Skeletal muscle satellite cell (primary cell): ENCODE results near the gene PLEKHA7.

Source experiments
- H3K27me3 ChIP-seq: 2 replicates; pipeline ENCODE4 v1.7.0; 2013; ENCODE audit warnings: low read length; ENCODE audit not compliant: control insufficient read depth, insufficient read depth
- H3K36me3 ChIP-seq: 2 replicates; pipeline ENCODE4 v1.7.0; 2013; ENCODE audit warnings: mild to moderate bottlenecking, control low read depth, low read length; ENCODE audit not compliant: insufficient read depth
- H3K4me1 ChIP-seq: 2 replicates; pipeline ENCODE4 v1.7.0; 2013; ENCODE audit warnings: low read length; ENCODE audit not compliant: control insufficient read depth, insufficient read depth
- H3K4me2 ChIP-seq: 2 replicates; pipeline ENCODE4 v1.7.0; 2013; ENCODE audit warnings: mild to moderate bottlenecking, low read length
- H3K4me3 ChIP-seq: 2 replicates; pipeline ENCODE4 v1.7.0; 2013; ENCODE audit warnings: low read length
- H3K9ac ChIP-seq: 2 replicates; pipeline ENCODE4 v1.7.0; 2013; ENCODE audit warnings: mild to moderate bottlenecking, low read depth, low read length, moderate library complexity
- H3K9me3 ChIP-seq: replicated peaks from 2 replicates; pipeline ENCODE4 v1.7.0; 2013; ENCODE audit warnings: mild to moderate bottlenecking, control low read depth, low read length

The PLEKHA7 gene

DNA sequence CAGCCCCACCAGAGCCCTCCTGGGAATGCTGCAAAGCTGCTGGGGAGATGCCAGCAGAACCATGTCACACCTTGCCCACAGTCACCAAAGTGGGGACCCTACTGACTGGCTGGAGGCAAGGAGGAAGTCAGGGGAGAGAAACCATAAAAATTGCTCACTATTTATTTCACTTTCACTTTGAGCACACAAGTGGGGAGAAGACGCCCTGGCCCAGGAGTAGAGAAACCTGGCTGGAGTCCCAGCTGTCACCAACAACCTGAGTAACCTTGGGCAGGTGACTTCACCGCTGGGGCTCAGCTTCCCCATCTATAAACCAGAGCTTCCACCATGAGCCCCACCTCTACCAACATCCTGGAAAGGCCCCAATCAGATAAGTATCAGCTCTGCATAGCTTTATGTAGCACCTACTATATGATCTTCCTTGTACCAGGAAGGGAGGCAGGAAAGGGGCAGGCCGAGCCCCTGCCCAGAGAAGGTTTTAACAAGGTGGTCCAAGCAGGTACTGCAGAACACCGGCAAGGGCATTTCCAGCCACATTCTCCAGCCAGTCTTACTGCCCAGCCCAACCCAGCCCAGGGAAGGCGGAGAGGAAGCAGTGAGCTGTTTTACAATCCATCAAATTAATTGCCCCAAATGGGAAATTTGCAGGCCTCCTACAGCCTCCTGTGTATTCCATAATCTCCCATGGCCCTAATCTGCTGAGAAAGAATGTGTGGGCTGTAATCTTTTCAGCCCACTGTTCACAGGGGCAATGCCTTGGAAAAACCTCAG is 27.6 kb downstream of the PLEKHA7 start:
- Histone ChIP-seq H3K9me3 (no peaks in the 10 kb centered on the region), H3K4me1 (peaks cover 9% of the 10 kb centered on the region), H3K36me3 (no peaks in the 10 kb centered on the region), H3K9ac (no peak overlapping the region), H3K4me3 (no peak overlapping the region), H3K4me2 (no peak overlapping the region), H3K27me3 (no peaks in the 10 kb centered on the region)

GRCh38 chr11:16985297-16985696 is 28.9 kb downstream of the PLEKHA7 start:
- Histone ChIP-seq H3K4me2 (no peak overlapping the region), H3K4me1 (peaks cover 17% of the 10 kb centered on the region), H3K27me3 (no peaks in the 10 kb centered on the region), H3K36me3 (no peaks in the 10 kb centered on the region), H3K4me3 (no peak overlapping the region), H3K9me3 (no peaks in the 10 kb centered on the region), H3K9ac (no peak overlapping the region)

DNA sequence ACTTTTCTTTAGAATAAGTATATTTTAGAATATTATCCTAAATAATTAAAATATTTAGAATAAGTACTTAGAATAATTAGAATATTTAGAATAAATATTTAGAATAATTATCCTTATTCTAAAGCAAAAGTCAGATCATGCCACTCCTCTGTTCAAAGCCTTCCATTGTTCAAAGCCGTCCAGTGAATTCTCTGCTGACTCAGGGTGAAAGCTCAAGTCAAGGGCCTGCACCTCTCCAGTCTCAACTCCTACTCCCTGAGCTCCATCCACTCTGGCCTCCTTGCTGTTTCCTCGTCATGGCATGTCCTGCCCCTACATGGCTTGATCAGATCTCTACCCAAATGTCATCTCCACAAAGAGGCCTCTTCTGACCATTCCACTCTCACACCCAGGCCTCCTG is 30.0 kb downstream of the PLEKHA7 start:
- Histone ChIP-seq H3K9ac (no peak overlapping the region), H3K4me3 (no peak overlapping the region), H3K9me3 (no peaks in the 10 kb centered on the region), H3K4me1 (peaks cover 17% of the 10 kb centered on the region), H3K27me3 (no peaks in the 10 kb centered on the region), H3K36me3 (no peaks in the 10 kb centered on the region), H3K4me2 (no peak overlapping the region)

- no peak overlapping the region for H3K4me2 ChIP-seq
- H3K36me3 ChIP-seq = no peaks in the 10 kb centered on the region
- no peaks in the 10 kb centered on the region for H3K27me3 ChIP-seq
- no peaks in the 10 kb centered on the region for H3K9me3 ChIP-seq
- H3K4me1 ChIP-seq = peaks cover 17% of the 10 kb centered on the region
- H3K9ac ChIP-seq = no peak overlapping the region
- H3K4me3 ChIP-seq = no peak overlapping the region
These were observed 31.4 kb downstream of the PLEKHA7 start for GRCh38 chr11:16982809-16983208.

DNA sequence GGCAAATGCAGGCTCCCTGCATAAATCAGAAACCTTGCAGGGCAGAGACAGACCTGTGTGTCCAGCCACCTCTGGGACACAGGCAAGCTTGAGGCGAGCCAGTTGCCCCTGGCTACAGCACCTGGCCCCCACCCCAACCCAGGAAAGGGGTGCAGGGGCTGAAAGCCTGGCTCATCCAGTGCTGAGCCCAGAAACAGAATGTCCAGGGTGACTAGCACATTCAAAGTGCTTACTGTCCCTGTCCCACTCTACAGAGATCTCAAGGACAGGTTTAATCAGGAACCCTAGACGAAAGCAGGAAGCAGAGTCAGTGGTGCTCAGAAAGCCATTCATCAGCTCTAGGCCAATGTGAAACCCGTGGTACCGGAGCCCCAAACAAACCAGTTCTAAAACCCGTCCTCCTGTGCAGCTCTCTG is 31.9 kb downstream of the PLEKHA7 start:
- Histone ChIP-seq H3K27me3 (no peaks in the 10 kb centered on the region), H3K4me2 (no peak overlapping the region), H3K4me3 (no peak overlapping the region), H3K9ac (no peak overlapping the region), H3K4me1 (peaks cover 17% of the 10 kb centered on the region), H3K36me3 (no peaks in the 10 kb centered on the region), H3K9me3 (no peaks in the 10 kb centered on the region)

- Histone ChIP-seq H3K36me3 (no peaks in the 10 kb centered on the region), H3K9me3 (no peaks in the 10 kb centered on the region), H3K27me3 (no peaks in the 10 kb centered on the region), H3K4me1 (peaks cover 17% of the 10 kb centered on the region), H3K4me3 (no peak overlapping the region), H3K4me2 (peak overlapping the region; percentile 58), H3K9ac (no peak overlapping the region)
These were observed 32.5 kb downstream of the PLEKHA7 start for GRCh38 chr11:16981651-16982194.

GRCh38 chr11:16979703-16980622 is 34.3 kb downstream of the PLEKHA7 start:
- H3K27me3 ChIP-seq = no peaks in the 10 kb centered on the region
- H3K4me3 ChIP-seq = no peak overlapping the region
- no peaks in the 10 kb centered on the region for H3K9me3 ChIP-seq
- H3K4me2 ChIP-seq = no peak overlapping the region
- no peaks in the 10 kb centered on the region for H3K36me3 ChIP-seq
- no peak overlapping the region for H3K9ac ChIP-seq
- peaks cover 17% of the 10 kb centered on the region for H3K4me1 ChIP-seq

DNA sequence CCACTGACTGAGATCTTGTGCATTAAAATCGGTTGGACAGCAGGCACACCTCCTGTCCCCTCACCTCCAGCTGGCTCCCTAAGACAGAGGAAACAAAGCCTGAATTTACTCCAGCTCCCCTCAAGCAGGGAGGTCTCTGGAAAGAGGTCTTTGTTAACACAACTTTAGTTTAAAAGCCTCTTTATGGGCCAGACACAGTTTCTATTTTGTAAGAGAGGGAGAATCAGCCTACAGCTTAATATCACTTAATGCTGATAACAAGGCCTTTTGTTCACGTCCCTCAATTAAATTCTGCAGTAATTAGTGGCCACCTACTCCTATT is 36.3 kb downstream of the PLEKHA7 start:
- Histone ChIP-seq H3K9me3 (no peaks in the 10 kb centered on the region), H3K4me3 (no peak overlapping the region), H3K36me3 (no peaks in the 10 kb centered on the region), H3K4me1 (peaks cover 17% of the 10 kb centered on the region), H3K9ac (no peak overlapping the region), H3K27me3 (no peaks in the 10 kb centered on the region), H3K4me2 (no peak overlapping the region)

DNA sequence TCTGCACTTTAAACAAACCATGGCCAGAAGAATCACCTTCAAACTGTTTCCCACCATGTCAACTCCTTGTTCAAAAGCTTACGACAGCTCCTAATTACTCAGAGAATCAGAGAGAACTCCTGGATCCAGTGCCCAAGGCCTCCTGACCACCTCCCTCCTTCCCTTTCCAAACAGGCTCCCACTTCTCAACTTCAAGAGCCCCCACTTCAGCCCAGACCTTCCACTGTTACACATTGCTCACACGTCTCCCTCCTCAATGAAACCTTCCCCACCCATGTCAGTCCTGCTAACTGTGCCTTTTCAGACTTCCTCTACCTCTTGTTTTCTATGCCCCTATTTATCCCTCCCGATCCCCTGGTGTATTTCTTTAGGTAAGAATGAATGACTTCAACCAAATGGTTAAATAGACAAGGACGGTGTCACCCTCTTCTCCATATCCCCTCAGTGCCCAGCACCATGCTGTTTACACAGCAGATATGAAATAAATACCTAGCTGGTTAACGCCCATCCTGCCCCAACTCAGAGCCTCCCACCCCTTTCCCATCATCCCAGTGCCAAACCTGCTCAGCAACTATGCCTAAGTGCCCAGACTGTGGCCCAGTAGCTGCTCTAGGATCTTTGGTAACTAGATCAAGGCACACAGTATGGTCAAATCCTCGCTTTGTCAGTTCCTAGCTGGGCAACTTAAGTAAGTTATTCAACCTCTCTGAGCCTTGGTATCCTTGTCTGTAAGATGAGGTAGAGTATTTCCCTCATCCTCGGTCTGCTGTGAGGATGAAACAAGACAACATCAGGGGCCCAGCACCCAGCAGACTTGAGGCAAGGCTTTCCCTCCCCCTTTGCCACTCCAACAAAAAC is 36.8 kb downstream of the PLEKHA7 start:
- Histone ChIP-seq H3K36me3 (no peaks in the 10 kb centered on the region), H3K4me1 (peaks cover 16% of the 10 kb centered on the region), H3K4me2 (no peak overlapping the region)

DNA sequence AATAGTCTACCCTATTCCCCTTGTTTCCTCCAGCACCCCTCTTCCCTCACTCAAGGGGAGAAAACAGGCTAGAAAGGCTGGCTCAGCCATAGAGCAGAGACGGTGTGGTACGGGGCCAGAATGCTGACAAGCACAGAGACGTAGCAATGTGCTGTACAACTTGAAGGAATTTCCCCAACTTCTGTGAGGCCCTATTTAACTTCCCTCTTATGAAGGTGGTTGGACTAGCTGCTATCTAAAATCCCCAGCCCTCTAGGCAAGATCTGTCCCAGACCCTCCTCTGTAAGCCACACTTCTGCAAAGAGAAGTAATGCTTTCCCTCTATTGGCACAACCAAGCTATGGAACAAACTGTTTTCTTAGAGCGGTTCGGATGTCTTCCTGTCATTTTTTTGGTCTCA is 37.8 kb downstream of the PLEKHA7 start:
- Histone ChIP-seq H3K9me3 (no peaks in the 10 kb centered on the region), H3K9ac (no peak overlapping the region)

More for the DNA sequence above, 36.8 kb downstream of the PLEKHA7 start:
- Histone ChIP-seq H3K4me3 (no peak overlapping the region), H3K9ac (no peak overlapping the region), H3K27me3 (no peaks in the 10 kb centered on the region), H3K9me3 (no peaks in the 10 kb centered on the region)

DNA sequence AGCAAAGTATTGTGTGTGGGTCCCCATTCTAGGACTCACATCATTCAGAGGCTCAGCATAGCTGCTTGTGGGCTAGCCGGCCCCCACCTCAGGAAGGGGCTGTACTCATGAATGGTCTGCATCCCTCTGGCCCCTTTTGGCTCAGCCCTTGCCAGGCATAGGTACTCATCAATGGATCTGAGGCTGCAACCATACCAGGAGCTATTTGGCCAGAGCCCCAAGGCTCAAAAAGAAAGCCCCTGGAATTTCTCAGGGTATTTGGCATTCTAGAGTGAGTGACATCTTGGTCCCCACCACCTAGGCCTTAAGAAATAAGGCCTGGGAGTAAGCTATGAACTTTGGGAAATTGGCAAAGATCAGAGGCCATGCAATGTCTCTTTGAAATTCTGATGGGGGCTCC is 38.3 kb downstream of the PLEKHA7 start:
- H3K36me3 ChIP-seq = no peaks in the 10 kb centered on the region
- no peaks in the 10 kb centered on the region for H3K9me3 ChIP-seq
- H3K4me2 ChIP-seq = no peak overlapping the region
- H3K27me3 ChIP-seq = no peaks in the 10 kb centered on the region
- H3K9ac ChIP-seq = no peak overlapping the region
- H3K4me3 ChIP-seq = no peak overlapping the region
- peaks cover 1% of the 10 kb centered on the region for H3K4me1 ChIP-seq

More for the DNA sequence above, 37.8 kb downstream of the PLEKHA7 start:
- Histone ChIP-seq H3K4me3 (no peak overlapping the region), H3K4me2 (no peak overlapping the region), H3K36me3 (no peaks in the 10 kb centered on the region), H3K4me1 (peaks cover 6% of the 10 kb centered on the region), H3K27me3 (no peaks in the 10 kb centered on the region)
